HG02798 (cell line): ENCODE measurements around the gene DLG4.

Source experiments
- ATAC-seq: cut with Tn5 transposase; IDR thresholded peaks from one replicate; pipeline ENCODE4 v1.9.1; 2021; ENCODE audit warnings: mild to moderate bottlenecking; ENCODE audit not compliant: unreplicated experiment, poor library complexity

DLG4 gene

DNA sequence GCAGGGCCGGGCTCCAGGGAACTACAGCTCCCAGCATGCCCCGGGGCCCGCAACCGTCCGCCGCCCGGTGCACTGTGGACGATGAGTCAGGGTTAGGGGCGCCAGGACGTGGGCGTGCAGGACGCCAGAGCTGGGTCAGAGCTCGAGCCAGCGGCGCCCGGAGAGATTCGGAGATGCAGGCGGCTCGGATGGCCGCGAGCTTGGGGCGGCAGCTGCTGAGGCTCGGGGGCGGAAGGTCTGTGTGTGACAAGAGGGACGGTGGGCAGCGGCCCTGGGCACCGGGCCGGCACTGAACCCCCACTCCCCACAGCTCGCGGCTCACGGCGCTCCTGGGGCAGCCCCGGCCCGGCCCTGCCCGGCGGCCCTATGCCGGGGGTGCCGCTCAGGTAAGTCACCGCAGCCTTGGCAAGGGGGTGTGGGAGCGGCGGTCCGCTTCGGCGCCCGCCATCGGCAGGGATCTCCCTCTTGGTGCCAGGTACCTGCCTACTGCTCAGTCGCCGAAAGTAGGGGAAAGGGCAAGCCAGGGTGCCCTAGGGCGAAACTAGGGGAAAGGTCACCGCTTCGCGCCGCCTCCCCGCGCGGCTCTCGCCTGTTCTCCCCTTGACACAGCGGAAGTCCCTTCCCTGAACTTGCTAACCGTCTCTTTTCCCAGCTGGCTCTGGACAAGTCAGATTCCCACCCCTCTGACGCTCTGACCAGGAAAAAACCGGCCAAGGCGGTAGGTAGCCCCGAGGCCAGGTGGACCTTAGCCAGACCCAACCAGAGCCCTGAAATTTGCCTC, at the start of gene DLG4, which contains the start of gene ACADVL:
TSS of gene DLG4 (minus strand) at position 25 of the 781 bp plus-strand sequence.
TSS of gene ACADVL (plus strand) at position 127 of the 781 bp plus-strand sequence. CDS start at position 174, 47 bp downstream.
- ATAC-seq: peak; percentile 62

DNA sequence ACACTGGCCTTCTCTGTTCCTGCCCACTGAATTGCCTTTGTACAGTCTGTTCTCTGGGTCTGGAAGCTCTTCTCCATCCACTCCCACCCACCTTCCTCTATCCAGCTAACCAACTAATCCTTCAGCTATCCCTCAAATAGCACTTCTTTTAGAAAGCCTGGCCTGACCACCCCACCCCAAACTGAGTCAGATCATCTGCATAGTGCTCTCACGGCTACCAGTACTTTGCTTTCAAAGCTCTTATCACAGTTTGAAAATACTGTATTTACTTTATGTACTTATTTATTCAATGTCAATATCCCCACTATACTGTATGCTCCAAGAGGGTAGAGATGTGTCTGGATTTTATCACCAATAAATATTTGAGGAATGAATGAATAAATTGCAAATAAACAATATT, 47.1 kb upstream of the DLG4 start:
- ATAC-seq: no peak

DNA sequence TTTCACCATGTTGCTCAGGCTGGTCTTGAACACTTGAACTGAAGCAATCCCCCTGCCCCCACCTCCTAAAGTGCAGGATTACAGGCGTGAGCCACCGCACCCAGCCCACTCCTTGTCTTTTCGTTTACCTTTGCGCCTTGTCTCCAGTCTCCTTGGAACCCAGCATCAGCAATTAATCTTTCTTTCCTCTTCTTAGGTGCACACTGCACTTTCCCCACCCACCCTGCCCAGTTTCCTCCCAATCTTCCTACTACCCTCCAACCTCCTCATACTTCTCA, 44.1 kb upstream of the DLG4 start:
- no peak for ATAC-seq

DNA sequence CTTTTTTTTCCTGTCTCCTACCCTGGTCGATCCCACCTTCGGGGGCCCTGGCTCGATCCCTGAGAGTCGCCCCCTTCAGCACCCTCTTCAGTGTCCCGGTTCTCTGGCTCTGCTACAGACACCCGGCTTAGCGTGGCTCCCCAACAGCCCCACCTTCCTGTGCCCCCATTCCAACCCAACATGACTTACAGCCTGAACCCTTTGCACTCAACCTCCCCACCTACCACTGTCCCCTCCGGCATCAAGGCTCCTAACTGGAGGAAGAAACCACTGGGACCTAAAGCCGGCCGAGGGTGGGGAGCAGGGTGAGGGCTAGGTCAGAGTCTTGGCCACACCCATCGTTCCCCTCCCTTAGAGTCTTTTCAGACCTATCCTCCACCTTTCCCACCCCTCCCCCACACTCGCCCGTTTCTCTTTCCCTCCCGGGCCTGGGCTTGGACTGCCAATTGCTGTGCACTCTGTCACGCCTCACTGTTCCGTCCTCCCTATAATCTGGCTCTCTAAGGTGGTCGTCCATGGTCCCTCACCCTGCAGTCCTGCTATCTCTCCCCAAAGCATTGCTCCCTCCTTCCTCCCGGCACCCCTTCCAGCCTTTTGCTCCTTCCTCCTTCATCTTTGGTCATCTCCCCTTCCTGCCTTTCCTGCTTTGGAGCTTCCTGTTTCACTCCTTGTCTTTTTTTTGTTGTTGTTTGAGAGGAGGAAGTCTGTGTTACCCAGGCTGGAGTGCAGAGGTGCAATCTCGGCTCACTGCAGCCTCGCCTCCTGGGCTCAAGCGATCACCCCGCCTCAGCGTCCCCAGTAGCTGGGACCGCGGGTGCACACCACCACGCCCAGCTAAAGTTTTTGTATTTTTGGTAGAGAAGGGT, 43.5 kb upstream of the DLG4 start:
- ATAC-seq: no peak

DNA sequence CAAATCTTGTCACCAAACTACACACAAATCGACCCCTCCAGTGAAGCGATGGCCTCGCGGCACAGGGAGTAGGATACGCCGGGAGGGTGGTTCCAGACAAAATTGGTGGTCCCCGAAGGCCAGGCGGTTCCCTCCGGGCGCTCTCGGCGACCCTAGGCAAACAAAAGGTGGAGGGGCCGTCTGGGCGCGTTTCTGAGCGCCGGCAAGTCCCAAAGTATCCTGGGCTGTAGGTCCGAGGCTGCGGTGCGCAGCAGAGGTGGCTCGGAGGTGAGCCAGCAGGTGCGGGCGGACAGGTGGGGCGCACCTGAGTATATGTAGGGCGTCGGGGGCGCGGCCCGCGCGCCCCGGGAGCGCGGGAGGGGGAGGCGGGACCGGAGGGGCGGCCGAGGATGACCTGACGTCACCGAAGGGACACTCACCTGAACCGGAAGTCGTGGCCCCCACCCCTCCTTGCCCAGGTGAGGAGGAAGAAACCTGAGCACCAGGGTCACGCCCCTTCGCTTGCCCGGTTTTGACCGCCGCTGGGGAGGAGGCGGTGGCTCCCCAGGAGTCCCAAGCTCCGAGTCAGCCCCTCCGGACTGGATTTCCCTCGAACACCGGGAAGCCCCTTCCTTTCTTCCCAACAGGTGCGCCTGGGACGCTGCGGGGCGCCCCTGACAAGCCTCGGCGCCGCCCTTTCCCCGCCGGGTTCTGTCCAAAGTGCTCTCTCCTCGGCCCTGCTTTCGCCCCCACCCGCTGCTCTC, 42.7 kb upstream of the DLG4 start, which contains the start of gene CLDN7:
TSS of gene CLDN7 (minus strand) at position 287 of the 743 bp plus-strand sequence. CDS start 435 bp downstream, outside the sequence.
- ATAC-seq: no peak

DNA sequence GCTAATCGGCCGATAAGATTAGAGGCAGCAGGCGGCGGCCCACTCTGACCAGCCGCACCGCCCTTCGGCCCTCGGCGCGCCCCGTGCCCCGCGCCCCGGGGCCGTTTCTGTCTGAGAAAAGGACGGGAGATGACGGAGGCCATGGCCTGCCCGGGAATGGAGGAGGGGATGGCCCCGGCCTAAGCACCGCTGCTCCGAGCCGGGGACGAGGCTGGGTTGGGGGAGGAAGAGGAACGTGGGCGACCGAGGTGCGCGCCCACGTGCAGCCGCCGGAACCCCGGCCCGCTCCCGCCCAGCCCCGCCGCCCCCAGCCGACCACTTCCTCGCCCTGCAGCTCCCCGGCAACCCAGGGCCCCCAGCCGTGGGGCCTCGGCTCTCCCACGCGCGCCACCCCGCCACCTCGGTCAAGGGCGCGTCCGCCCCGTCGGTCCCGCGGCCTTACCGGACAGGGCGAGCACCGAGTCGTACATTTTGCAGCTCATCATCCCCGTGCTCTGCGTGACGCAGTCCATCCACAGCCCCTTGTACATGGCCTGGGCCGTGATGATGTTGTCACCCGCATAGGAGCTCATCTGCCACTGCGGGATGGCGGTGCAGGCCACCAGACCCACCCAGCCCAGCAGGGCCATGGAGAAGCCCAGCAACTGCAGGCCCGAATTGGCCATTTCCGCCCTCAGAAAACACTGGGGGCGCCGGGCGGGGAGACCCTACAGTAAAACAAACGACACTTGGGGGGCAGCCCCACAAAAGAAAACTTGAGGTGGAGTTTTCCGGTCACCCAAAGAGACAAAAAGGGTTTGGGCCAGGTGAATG, 41.9 kb upstream of the DLG4 start:
- no peak for ATAC-seq

DNA sequence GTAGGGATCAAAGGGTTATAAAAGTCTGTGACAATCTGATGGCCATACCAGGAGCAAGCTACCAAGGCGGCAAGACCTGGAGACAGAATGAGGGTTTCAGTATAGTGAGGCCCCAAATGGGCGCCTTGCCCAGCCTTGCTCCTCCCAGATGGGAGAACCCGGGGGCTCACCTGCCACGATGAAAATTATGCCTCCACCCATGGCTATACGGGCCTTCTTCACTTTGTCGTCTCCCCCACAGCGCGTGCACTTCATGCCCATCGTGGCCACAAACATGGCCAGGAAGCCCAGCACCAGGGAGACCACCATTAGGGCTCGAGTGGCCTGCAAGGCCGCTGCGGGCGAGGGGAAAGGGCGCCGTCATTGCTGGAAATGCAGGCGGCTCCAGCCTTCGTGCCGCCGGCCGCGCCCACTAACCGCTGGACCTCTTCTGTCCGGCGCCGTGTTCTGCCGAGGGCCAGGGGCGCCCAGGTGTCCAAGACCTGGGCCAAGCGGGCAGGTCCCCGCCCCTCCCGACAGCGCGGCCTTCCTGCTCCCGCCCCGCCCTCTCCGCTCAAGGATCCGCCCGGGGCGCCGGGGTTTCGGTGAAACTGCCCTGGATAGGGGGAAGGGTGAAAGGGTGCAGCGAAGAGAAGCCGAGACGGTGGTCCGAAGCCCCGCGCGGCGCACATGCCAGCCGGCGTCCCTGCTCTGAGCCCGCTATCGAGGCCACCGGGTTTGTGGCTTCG, 41.2 kb upstream of the DLG4 start:
- no peak for ATAC-seq

DNA sequence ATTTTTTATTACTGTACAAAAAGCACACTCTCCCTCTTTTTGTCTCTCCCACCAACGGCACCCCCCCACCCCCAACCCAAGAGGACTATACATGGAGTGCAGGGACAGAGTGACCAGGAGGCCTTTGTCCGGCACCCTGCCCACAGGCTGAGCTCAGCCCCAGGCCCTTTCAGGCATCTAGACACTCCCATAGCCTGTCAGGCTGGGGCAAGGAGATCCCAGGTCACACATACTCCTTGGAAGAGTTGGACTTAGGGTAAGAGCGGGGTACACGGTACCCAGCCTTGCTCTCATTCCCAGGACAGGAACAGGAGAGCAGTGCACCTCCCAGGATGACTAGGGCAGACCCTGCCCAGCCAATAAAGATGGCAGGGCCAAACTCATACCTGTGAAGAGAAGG, 40.5 kb upstream of the DLG4 start:
- ATAC-seq: no peak

DNA sequence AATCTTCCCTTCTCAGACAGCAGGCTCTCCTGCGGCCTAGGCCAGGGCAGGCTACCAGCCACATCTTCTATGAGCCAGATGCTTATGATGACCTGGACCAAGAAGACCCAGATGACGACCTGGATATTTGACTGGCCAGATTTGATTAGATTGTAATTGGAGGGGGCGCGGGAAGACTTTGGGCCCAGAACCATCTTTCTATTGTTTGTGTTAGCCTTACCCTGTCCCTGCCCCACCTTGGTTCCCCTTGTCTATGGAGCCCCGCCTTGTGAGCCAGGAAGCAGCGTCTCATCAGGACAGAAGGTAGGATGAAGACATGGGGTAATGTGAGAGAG, 39.9 kb upstream of the DLG4 start:
- ATAC-seq: no peak

DNA sequence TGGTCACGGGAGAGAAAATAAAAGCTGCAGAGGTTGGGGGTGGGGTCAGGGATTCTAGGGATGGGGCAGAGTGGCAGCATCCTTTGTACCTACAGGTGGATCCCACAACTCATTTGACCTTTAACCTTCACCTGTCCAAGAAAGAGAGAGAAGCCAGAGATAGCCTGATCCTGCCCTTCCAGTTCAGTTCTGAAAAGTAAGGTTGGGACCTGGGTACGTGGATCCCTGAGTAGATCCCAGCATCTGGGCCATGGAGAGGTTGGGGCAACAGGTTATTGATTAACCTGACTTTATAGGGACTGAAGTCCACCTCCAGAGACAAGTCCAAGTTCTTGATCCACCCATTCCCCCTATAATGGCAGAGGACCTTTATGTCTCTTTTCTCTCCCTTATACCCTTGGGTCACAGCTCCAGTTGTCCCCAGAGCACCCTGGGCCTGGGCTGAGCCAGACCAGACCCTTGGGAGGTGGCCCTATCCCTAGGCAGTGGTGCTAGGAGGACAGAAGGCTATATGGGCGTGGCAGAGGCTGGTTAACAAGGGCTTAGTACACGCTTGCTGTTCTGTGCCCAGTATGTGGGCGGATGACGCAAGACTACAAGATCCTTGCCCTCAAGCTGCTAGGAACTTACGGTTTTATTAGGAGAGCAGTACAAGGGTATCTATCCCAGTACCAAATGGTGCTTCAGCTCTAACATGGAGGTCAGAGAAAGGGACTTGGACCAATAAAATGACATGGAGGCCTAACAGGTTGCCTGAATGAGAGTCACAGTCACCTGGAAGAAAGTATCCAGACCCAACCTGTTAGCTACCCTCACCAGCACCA, 39.3 kb upstream of the DLG4 start:
- ATAC-seq: no peak

DNA sequence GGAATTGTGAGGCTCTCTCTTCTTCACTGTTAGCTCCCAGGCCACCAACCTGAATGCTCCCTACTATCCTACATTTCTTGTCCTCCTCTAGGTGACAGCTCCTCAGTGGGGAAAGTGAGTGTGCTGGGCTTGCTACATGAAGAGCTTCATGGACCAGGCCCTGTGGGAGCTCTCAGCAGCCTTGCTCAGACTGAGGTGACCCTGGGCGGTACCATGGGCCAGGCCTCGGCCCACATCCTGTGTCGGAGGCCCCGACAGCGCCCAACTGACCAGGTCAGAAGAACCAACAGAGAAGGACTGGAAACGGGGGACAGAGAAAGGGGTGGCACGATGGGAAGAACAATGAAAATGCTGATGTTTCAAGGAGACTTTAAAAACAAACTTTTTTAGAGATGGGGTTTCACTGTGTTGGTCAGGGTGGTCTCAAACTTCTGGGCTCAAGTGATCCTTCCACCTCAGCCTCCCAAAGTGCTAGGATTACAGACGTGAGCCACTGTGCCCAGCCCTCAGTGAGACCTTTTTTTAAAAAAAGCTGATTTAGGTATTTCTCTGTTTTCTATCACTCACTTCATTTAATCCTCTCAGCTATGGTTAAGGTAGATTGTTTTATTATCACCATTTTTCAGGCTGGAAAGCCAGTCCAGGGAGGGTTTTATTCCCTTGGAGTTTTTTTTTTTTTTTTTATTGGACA, 37.3 kb upstream of the DLG4 start:
- ATAC-seq: no peak

DNA sequence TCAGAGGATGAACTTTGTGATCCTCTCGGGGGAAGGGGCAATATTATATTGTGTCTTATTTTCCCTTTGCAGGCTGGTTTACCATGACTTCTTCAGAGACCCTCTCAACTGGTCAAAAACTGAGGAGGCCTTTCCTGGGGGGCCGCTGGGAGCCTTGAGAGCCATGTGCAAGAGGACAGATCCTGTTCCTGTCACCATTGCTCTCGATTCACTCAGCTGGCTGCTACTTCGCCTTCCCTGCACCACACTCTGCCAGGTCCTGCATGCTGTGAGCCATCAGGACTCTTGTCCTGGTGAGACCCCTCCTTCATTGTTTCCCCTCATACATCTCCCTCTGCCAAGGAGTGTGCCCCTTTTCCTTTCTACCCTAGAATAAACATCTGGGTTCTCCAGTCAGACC, 34.9 kb upstream of the DLG4 start:
- no peak for ATAC-seq

DNA sequence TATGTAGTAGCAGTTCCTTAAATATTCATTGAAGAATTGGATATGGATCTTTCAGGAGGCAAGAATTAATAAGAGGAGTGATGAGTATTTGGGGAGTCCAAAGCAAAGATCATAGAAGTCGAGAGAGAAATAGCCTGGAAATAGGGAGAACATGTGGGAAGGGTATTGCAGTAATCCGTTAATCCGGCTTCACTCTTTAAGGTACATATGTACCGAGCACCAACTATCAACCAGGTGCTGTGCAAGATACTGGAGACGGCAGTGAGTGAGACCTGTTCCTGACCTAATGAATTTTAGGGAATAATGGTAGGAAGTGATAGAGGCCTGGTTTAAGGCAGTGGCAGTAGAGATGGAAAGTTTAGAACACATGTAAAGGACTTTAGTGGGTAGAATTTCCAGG, 33.4 kb upstream of the DLG4 start:
- ATAC-seq: no peak

DNA sequence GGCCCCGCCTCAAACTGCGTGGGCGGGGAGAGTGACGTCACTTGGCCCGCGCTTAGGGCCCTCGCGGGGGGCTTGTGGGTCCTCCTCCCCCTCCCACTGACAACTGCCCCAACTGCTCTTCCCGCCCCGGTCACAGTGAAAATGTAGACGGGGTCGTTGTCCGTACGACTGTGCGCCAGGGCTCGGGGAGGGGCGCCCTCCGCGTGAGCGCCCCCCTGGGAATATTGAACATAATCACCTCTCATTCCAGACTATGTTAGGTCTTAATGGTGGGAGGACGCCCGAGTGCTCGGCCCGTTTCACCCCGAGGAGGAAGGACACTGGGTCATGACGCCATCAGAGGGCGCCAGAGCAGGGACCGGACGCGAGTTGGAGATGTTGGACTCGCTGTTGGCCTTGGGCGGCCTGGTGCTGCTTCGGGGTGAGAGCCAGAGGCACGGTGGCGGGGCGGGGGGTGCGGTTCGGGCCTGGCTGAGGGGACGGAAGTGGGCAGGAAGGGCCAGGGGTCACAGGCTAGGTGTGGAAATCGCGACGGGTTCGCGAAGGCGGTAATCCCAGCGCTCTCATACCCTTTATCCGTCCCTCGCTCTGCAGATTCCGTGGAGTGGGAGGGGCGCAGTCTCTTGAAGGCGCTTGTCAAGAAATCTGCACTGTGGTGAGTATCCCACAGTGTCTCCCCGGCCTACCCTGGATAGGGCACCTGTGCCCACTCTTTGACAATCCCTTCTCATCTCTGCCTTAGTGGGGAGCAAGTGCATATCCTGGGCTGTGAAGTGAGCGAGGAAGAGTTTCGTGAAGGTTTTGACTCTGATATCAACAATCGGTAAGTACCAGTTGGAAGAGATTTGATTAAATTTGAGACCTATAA, 32.8 kb upstream of the DLG4 start, which contains the start of gene ELP5:
TSS of gene ELP5 (plus strand) at position 40 of the 868 bp plus-strand sequence. CDS start at position 376, 336 bp downstream.
- ATAC-seq: peak; percentile 51

DNA sequence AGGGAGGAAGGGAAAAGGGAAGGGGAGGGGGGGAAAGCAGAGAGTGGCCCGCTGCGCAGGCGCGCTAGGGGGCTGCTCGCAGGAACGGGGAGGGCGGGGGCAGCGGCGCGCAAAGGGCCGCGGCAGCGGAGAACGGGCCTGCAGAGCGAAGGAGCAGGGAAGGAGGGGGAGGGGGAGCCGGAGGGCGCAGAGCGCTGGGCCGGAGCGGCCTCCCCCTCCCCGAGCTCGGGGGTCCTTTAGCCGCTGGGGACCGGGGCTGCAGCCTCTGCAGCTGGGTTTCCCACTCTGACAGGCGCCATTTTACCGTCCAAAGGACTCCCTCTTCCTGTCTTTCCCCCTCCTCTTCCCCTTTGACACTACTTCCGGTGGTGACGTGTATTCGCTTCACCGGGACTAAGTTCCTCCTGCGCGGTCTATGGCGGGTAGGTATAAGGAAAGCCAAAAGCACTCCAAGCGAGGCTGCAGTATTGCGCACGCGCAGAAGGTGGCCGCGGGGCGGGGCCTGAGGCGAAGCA, 32.1 kb upstream of the DLG4 start, which contains the start of gene CTDNEP1:
TSS of gene CTDNEP1 (minus strand) at position 74 of the 515 bp plus-strand sequence. CDS start 438 bp downstream, outside the sequence.
- peak; percentile 85 for ATAC-seq
